ENCODE results near the gene ATP6V0B.

The ATP6V0B gene

DNA sequence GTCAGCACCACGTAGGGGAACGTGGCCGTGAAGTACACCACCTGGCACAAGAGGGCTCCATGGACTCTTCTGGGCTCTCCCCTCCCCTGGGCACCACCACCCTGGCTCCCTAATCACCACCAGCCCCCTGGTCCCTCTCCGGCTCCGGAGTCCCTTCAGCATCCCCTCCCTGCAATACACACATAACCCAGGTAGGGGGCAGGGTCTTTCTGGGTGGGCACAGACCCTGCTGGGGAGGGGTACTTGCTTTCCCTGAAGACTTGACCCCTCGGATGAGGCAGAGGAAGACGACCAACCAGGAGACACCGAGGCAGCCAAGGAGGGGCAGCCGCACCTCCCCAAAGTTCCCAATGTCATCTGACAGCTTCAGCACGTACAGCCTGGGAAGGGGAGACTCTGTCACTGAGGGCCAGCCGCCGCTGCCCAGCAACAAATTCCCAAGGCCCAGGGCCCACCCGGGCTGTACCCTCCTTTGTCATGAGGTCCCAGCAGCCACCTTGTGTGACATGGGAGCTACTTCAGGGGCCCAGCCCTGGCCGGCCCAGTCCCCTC lies 27.9 kb downstream of the ATP6V0B start:
- DNase-seq (ENCODE audit: low read depth, low spot score) = no peak

DNA sequence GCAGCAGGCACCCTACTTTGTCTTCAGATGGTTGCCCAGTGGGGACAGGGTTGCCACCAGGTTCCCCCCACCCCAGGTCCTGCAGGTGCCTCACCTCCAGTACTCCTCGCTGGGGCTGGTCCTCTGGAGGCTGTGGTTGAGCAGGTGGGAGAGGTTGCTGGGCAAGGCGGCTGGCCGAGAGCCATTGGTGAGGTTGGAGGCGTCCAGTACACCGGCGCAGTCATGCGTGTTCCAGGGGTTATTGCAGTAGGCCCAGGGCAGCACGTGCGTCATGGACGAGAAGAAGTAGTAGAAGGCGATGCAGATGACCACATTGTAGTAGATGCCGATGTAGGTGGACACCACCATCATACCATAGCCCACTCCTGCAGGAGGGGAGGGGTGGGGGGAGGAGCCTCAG lies 33.5 kb downstream of the ATP6V0B start:
- DNase-seq (ENCODE audit: low read depth, low spot score) = no peak

DNA sequence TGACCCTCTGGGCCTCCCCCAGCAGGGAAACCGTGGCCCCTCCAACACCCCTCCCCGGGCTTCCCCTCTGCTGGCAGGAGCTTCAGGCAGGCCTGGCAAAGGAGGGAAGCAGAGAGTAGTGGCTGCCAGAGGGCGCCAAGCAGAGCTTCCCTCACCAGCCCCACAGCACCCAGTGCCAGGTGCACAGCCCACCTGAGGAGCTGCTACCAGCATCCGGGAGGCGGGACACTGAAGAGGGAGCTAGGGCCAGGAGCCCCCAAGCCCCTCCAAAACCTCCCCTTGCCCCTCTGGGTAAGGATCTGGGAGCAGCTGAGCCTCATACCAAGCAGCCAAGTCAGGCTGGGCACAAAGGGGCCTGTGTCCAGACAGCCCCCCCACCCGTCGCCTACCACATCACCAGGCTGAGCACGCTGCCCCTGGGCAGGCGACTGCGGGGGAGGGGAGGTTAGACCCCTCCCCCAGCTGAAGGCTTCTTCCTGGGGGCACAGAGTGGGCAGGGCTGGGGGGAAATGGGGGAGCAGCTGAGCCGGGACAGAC lies 36.2 kb downstream of the ATP6V0B start:
- no peak for DNase-seq (ENCODE audit: low read depth, low spot score)

DNA sequence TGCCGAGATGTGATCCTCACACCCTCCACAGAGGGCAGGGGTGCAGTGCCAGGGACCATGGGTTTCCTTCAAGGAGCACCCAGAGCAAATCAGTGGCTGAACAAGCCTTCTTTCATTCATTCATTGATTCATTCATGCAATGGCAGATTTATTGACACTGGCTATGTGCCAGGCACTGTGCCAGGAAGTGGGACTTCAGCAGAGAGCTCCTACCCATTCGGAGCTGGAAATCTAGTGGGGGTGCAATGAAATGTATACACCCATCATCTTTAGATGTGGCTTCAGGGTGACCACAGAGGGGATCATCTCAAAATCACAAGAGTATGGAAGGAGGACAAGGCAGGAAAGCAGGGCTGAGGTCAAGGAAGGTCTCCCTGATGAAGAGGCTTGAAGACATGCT lies 37.6 kb downstream of the ATP6V0B start:
- DNase-seq (ENCODE audit: low read depth, low spot score) = no peak

DNA sequence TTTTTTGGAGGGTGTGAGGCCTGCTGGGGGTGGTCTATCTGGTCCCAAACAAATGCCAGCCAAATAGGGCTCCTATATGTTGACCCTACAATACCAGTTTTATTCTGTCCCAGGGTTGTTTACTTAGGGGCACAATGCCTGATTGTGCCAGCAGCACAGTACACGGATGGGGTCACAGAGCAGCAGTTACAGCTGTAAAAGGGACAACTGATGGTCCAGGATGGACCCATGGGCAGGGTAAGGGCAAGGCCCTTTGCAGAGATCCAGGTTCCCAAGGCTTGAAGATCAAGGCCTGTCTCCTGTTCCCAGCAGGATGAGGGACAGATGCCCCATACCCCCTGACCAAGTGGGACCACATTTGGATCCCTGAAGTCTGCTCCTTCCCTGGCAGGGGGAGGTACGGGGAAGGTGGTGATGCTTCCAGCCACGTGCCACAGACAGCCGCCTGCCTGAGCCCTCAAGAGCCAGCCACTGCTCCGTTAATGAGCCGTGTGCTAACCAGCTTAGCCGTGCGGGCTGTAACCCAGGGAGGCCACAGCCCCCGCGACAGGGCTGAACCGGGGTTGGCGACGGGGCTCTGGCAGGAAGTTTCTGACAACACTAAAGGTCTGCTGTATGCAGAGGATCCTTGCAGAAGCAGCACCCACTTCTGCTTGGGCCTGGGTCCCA lies 38.3 kb downstream of the ATP6V0B start:
- no peak for DNase-seq (ENCODE audit: low read depth, low spot score)

DNA sequence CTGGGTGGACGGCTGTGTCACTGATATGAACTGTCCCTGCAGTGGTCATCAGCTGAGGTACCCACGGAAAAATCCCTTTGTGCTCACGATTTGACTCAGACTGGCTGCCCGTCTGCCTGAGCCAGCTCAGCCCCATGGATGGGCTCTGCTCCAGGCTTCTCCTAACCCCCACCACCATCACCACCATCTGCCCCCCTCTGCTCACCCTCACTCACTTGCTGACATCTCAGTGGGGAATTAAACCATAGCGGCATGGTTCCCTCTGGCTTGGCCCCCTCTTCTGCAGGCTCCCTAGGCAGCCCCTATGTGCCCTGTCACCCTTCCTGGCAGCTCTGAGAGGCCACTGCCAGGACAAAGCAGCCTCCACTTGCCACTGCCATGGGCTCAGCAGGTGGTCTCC lies 39.2 kb downstream of the ATP6V0B start:
- DNase-seq (ENCODE audit: low read depth, low spot score) = no peak

DNA sequence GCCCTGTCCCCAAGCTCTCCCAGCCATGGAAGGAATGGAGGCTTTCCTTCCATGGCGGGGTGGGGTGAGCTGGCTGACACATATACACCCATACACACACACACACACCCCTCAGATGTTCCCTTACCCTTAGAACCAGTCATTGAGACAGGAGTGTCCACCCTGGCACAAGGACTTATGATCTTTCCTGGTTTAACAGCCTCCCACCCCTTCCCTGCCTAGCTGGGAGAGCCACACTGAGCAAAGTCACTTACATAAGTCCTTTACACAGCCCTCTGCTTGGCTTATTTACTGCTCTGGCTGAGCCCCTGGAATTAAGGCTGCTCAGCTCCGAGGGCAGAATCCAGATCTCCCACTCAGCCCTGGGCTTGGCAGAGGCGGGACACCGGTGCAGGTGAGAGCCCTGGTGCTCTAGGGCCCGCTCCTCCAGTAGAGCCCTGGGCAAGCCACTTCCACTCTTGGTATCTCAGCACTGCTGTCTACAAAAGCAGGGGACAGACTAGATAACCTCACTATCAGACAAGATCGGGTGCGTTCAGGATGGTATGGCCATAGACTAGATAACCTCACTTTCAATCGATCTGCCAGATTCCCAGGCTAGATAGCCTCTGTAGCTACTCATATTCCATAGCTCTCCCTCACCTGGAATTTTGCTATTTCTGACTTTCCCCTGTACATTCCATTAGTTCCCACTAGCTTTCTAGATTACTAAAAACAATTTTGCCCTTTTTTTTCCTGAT lies 39.8 kb downstream of the ATP6V0B start:
- DNase-seq (ENCODE audit: low read depth, low spot score) = no peak

DNA sequence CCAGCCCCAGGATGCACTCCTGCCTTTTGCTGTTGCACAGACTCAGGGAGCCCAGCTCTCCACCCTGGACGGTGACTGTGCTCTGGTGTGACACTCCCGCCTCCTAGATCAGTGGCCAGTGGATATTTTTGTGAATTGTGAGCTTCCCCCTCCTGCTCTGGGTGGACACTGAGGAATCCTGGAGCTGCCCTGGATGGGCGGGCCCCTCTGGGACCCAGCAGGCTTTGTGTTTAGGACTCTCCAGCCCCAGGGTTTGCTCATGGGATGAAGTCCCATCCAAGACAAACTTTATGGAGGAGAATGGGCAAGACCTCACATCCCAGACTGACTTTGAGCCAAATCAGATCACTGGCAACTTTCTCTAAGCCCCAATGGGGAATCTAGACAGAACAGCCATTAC lies 40.4 kb downstream of the ATP6V0B start:
- no peak for DNase-seq (ENCODE audit: low read depth, low spot score)

DNA sequence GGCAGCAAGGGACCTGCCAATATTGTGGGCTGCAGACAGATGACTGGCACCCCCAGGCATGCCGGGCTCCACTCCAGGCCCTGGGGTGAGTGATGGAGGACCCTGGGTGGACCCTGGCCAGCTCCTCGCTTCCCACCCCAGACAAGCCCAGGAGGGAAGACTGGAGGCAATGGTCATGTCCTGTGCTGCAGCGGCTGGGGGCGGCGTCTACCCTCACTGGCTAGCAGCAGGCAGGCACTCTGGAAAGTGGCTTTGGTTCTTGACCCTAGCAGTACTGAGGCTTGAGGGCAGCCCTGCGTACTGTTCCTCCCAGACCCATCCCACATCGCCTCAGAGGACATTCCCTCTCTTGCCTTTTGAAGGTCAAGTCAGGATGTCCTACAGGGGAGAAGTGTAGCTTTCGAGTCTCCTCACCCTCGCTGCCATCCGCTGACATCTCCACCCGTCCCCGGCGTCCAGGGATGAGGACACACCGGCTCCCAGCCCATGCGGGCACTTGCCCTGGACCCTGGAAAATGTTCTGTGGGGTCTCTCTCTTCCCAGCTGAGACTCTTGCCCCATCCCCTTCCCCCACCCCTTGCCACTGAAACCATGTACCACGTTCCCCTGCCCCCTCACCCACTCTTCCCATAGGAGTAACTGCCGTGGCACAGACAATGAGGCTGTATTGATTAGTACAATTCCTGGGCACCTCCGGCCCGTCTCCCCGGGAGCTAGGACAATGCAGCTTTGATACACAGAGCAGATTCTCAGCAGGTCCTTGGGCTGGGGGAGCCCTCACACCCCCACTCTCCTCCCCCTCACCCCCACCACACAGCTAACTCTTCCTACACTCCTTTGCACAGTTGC lies 41.5 kb downstream of the ATP6V0B start:
- DNase-seq (ENCODE audit: low read depth, low spot score) = no peak

DNA sequence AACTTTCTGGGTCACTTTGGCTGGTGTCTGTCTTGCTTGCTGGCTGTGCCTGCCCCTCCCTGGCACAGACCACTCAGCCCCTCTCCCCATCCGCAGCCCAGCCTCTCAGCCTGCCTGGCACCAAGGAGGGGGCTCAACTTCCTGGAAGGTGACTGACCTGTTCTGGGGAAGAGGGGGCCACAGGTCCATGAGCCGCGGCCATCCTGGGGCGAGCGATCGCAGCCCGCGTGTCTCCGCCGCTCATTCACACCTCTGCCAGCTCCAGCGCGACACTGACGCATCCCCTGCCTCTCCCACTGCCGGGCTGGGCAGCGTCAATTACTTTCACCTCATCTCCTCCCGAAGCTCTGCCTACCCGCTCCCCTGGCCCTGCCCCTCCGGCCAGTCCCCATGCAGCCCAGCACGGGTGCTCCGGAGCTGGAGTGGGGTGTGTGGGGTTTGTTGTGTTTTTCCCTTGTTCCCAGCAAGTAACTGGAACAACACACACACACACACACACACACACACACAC lies 42.2 kb downstream of the ATP6V0B start:
- DNase-seq (ENCODE audit: low read depth, low spot score) = no peak

DNA sequence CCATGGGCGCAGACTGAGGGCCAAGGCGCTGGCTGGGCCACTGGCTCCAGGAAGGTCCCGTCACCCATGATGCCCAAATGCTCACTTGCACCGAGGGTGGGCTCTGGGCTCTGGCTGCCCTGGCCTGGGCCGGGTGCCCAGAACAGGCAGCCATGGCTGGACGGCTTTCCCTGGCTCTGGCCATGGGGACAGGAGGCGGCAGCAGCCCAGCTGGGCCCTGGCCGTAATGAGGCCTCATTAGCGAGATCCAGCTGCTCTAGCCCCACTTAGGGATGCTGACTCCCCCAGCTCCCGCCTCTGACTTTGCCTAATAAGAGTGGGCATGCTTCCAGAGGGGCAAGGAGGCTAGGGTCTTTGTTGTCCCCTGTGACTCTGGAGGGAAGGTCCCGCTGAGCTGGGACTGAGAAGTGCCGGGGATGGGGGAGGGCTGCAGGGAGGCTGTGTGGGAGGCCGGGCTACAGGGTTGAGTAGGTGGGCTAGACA lies 44.7 kb downstream of the ATP6V0B start:
- no peak for DNase-seq (ENCODE audit: low read depth, low spot score)

DNA sequence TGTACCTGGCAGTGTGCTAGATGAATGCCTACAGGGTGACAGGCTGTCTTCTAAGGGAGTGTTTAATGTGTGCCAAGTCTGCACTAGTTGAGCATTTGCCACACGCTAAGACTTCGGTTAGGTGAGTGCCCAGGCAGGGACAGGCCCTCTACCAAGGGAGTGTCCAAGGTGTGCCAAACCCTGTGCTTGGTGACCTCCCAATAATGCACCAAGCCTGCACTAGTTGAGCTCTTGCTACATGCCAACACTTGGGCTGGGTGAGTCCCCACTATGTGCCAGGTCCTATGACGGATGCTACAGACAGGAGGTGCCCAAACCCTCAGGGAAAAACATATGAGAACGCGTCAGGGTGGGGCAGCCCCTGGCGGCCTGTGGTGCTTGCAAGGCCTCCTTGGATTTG lies 45.7 kb downstream of the ATP6V0B start:
- DNase-seq (ENCODE audit: low read depth, low spot score) = no peak

DNA sequence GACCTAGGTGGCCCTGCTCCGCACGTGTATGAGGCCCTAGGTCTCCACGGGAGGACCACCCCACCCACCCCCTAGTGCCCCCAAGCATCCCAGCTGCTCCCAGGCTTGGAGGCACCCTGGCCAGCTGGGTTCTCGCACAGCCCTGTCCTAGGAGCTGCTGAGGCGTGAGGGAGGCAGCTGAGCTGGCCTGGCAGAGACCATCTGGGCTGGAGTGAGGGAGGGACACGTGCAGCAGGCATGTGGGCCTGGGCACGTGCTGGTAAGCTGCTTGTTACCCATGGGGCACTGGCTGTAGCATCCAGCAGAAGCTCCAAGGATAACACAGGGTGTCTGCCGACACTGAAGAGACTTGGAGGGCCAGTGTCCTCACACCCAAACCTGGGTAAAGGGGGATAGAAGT lies 46.4 kb downstream of the ATP6V0B start:
- no peak for DNase-seq (ENCODE audit: low read depth, low spot score)

DNA sequence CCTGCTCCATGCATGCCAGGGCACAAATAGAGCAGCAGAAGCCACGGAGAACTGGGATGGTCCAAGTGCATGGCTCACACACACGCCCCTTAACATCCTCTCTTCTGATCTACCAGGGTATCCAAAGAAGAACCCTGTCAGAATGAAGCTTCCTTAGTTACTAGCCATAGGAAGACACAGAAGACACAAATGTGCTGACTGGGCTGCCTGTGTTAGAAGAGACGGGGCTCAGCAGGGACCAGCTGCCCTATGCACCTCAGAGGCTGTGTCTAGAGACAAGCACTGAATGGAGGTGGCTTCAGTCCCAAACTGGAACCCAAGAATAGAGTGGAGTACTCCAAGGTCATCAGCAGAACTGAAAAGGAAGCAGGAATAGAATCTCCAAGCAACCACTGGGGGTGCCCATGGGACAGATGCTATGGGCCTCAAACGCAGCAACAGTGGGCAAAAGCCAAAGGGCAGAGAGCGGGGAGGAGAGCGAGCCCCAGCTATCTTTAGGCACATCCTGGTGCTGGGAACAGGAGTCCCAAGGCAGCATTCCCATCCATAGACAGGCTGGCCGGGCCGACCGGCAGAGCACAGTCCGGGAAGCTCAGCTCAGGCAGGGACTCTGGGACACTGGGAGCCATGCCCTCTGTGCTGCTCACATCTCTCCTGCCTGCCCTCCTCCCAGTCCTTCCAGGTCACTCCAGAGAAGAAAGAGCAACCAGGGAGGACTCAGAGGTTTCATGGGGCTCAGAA lies 47.0 kb downstream of the ATP6V0B start:
- no peak for DNase-seq (ENCODE audit: low read depth, low spot score)

DNA sequence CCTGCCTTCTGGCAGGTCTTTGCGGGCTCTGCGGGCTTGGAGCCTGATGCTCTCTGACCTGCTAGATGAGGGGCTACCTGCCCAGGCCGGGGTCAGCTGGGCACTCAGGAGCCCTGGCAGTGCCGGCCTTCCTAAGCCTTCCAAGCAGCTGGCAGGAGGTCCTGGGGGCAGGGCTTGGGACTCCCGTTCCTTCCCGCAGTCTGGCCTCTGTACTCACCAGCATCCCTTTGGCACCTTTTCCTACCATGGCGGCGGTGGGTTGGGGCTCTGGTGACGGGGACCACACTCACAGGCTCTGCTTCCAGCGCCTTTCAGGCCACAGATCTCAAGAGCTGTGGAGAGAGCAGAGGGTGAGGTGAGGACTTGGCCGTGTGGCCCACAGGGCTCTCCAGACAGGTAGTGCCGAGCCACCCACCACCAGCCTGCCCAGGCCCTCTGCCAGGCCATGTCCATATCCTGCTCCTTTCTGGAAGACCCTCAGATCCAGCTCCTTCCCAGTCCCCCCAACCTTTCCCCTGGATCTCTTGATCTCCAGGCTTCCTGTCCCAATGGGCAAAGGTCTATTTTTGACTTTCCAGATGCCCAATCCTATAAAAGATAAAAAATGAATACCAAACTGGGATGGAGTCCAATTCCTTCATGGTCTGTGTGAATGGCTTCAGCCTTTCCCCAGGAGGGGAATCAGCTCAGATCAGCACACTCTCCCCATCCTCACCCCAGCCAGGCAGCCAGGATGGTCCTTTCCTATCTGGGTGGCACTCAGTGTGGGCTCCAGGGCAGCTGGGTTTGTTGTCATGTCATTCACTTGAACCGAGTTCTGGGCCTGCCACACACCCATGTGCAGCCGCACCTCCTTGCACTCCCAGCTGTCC lies 49.5 kb downstream of the ATP6V0B start:
- no peak for DNase-seq (ENCODE audit: low read depth, low spot score)

DNA sequence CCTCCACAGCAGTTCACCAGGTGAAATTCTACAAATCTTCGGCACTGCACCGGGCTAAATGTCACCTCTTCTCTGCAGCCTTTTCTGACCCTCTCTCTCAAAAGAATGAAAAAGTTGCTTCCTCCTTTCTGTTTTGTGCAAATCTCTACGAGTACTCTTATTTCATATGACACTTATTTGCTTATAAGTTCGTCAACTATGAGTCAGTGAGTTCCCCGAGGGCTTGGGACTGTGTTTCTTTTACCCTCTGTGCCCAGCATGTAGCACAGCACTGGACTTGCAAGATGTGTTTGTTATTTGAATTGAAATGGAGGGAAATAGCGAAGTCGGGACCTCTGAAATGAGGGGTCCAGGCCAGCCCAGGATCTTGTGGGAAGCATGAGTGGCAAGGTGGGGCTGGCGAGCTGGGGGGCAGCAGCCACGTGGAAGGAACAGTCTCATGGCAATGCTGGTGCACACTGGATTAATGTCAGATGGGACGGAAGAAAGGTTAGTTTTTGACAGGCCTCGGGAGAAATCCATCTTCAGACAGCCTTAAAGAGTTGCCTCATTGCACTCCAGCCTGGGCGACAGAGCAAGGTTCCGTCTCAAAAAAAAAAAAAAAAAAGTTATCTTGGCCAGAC lies 50.3 kb downstream of the ATP6V0B start:
- DNase-seq (ENCODE audit: low read depth, low spot score) = peak; percentile 67

DNA sequence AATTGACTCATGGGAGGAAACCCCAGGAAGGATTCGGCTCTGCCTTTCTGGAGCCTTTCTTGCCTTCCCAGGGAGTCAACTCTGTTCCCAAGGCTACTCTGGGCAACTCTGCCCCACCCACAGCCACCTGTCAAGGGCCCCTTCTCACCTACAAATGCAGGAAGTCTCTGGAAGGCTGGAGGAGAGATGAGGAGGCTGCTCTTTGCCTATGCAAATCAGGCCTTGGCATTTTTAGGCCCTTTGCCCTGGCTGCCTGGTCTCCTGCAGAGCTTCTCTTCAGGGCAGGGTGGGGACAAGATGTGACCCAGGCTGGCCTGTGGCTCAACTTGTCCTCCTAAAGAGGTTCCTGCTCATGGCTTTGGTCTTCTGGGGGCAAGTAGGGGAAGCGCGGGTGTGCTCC lies 51.1 kb downstream of the ATP6V0B start:
- DNase-seq (ENCODE audit: low read depth, low spot score) = no peak

DNA sequence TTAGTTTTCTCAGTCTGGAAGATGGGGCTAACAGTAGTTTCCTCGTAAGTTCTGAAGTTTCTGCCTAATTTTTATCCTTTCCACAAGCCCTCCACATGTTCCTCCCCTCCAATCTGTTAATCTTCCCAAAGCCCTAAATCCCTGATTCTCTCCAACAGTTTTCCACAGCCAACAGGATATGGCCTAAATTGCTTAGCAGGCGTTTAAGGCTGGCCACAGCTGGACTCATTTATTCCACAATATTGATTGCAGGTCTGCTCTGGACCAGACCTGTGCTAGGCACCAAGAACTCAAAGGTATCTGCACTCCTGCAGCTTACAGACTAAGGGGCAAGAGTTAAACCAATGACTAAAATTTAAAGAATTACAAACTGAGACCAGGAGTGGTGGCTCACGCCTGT lies 52.6 kb downstream of the ATP6V0B start:
- DNase-seq (ENCODE audit: low read depth, low spot score) = no peak
